Ascending aorta (tissue), 2 donors: ENCODE results near the gene BCCIP. TPM values are rescaled to one million over a fixed set of nuclear protein-coding genes. Genes with fewer than 3 reads are reported as not detected.

Experiments used
- DNase-seq, 2 donors: peaks; one replicate each; pipeline ENCODE4 v3.0.0-alpha.2; 2019; ENCODE audit warnings: low spot score in 2 of 2
- H3K27ac ChIP-seq, 2 donors: fragments of 200-600 bp; sonication (generic); one replicate each; pipeline ENCODE4 v1.5.1; 2016 to 2017; ENCODE audit warnings: mild to moderate bottlenecking in 1 of 2
- H3K27me3 ChIP-seq: fragments of 200-600 bp; sonication (generic); one replicate; pipeline ENCODE4 v1.5.1; 2017
- H3K36me3 ChIP-seq, 2 donors: fragments of 200-600 bp; sonication (generic); one replicate each; pipeline ENCODE4 v1.5.1; 2016
- H3K4me1 ChIP-seq, 2 donors: fragments of 200-600 bp; sonication (generic); one replicate each; pipeline ENCODE4 v1.5.1; 2016 to 2017; ENCODE audit warnings: mild to moderate bottlenecking in 1 of 2
- H3K4me3 ChIP-seq, 2 donors: fragments of 200-600 bp; sonication (generic); one replicate each; pipeline ENCODE4 v1.5.1; 2016 to 2017; ENCODE audit warnings: mild to moderate bottlenecking in 1 of 2
- H3K9me3 ChIP-seq, 2 donors: fragments of 200-600 bp; sonication (generic); one replicate each; pipeline ENCODE4 v1.5.1; 2016
- intact Hi-C: fragments of 100-400 bp; cut with DNase I; formaldehyde crosslinking; loops from one replicate; pipeline ENCODE4 v1.15.1; 2023
- total RNA-seq: library from RNA; depleted of rRNA; stranded (reverse); fragments of >200 nt; gene quantifications from one replicate; pipeline ENCODE4 v1.1.0, GENCODE V29; 2016
- TF ChIP-seq, protein P1 (sequence below), 3 experiments: fragments of 200-600 bp in 2 of 3; fragments of 450-650 bp in 1 of 3; sonication (generic) in 2 of 3; IDR thresholded peaks; one replicate each; pipeline ENCODE4 v1.5.1; 2016 to 2019; ENCODE audit warnings: antibody characterized with exemption in 3 of 3, mild to moderate bottlenecking in 1 of 3, moderate library complexity in 1 of 3

Gene BCCIP
- total RNA-seq, 1 donor from 2014 or later = 4.7 TPM

DNA sequence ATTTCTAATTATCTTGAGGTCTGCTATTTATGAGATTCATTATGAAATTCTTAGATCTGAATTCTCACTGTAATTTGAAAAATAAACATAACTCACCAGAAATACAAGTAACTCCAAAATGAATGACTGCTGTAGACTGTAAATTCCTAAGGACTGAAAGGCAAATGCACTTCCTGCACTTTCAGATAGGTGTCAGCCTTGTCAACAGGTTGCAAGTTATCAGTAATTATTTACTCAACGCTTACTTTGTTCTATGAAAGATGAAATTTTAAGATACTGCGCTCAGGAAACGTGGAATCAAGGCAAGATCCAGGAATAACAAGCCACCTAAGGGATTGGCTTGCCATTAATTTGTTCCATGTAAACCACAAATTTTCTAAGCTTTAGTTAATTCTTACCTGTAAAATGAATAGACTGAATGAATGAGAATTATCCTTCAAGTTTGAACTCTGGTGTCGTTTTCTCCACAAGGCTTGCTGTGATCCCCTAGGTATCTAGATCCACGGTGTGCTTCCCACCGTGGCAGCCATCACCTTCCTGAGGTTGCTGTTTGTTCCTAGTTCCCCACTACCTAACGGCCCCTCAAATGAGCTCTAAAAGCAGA, 45.1 kb downstream of the BCCIP start:
- Histone ChIP-seq H3K9me3 (no peaks in the 10 kb centered on the region), H3K4me3 (no peak overlapping the region), H3K27ac (no peak overlapping the region), H3K4me1 (no peaks in the 10 kb centered on the region), H3K36me3 (peaks cover 19 to 22% of the 10 kb centered on the region in 2 donors), H3K27me3 (no peaks in the 10 kb centered on the region)
- no peak for DNase-seq
- TF ChIP-seq, protein P1, sequence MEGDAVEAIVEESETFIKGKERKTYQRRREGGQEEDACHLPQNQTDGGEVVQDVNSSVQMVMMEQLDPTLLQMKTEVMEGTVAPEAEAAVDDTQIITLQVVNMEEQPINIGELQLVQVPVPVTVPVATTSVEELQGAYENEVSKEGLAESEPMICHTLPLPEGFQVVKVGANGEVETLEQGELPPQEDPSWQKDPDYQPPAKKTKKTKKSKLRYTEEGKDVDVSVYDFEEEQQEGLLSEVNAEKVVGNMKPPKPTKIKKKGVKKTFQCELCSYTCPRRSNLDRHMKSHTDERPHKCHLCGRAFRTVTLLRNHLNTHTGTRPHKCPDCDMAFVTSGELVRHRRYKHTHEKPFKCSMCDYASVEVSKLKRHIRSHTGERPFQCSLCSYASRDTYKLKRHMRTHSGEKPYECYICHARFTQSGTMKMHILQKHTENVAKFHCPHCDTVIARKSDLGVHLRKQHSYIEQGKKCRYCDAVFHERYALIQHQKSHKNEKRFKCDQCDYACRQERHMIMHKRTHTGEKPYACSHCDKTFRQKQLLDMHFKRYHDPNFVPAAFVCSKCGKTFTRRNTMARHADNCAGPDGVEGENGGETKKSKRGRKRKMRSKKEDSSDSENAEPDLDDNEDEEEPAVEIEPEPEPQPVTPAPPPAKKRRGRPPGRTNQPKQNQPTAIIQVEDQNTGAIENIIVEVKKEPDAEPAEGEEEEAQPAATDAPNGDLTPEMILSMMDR (IDR thresholded peaks at IDR 0.05) = peak; percentile 27 to 66 (median 55)
- intact Hi-C loops = loop anchor here (5.0 kb wide), 1 partner anchor 634 kb away; no protein-coding TSS in a partner anchor

GRCh38 chr10:125871338-125871737, 48.0 kb downstream of the BCCIP start:
- intact Hi-C loops = no loop called here
- Histone ChIP-seq H3K4me3 (no peak overlapping the region), H3K36me3 (peaks cover 2 to 11% of the 10 kb centered on the region in 2 donors), H3K27me3 (no peaks in the 10 kb centered on the region), H3K27ac (no peak overlapping the region), H3K9me3 (peaks cover 0 to 4% of the 10 kb centered on the region in 2 donors), H3K4me1 (no peaks in the 10 kb centered on the region)
- DNase-seq = no peak
- TF ChIP-seq, protein P1 (IDR thresholded peaks at IDR 0.05) = no peak

GRCh38 chr10:125878957-125879835, 55.9 kb downstream of the BCCIP start:
- no peaks in the 10 kb centered on the region for H3K4me1 ChIP-seq
- TF ChIP-seq, protein P1 (IDR thresholded peaks at IDR 0.05) = no peak
- DNase-seq = no peak
- intact Hi-C loops = no loop called here
- peaks cover 0 to 13% of the 10 kb centered on the region in 2 donors for H3K36me3 ChIP-seq
- H3K4me3 ChIP-seq = no peak overlapping the region
- no peak overlapping the region for H3K27ac ChIP-seq
- H3K9me3 ChIP-seq = peaks cover 0 to 6% of the 10 kb centered on the region in 2 donors
- no peaks in the 10 kb centered on the region for H3K27me3 ChIP-seq

GRCh38 chr10:125880719-125881118, 57.4 kb downstream of the BCCIP start:
- Histone ChIP-seq H3K4me1 (no peaks in the 10 kb centered on the region), H3K9me3 (peaks cover 0 to 6% of the 10 kb centered on the region in 2 donors), H3K27ac (no peak overlapping the region), H3K27me3 (no peaks in the 10 kb centered on the region), H3K36me3 (peaks cover 0 to 13% of the 10 kb centered on the region in 2 donors), H3K4me3 (no peak overlapping the region)
- TF ChIP-seq, protein P1 (IDR thresholded peaks at IDR 0.05) = no peak
- DNase-seq = no peak
- intact Hi-C loops = no loop called here

- intact Hi-C loops = no loop called here
These were observed 57.8 kb downstream of the BCCIP start, which contains the start of gene DHX32 for GRCh38 chr10:125881192-125881591. Gene DHX32, minus strand, starts transcription at chr10:125881292. Its CDS starts 468 bp downstream, at chr10:125880824.

More at GRCh38 chr10:125881192-125881591, 57.8 kb downstream of the BCCIP start, which contains the start of gene DHX32:
- Histone ChIP-seq H3K9me3 (peaks cover 0 to 3% of the 10 kb centered on the region in 2 donors), H3K4me3 (no peak within 1 kb of the TSS), H3K27ac (no peak within 1 kb of the TSS), H3K36me3 (peaks cover 0 to 12% of the 10 kb centered on the region in 2 donors), H3K4me1 (no peaks in the 10 kb centered on the region), H3K27me3 (no peaks in the 10 kb centered on the region)
- TF ChIP-seq, protein P1 (IDR thresholded peaks at IDR 0.05) = no peak
- no peak for DNase-seq
